Testis (tissue), 2 donors: ENCODE measurements around the gene CCDC89.

ENCODE experiments used
- CTCF ChIP-seq, 3 experiments: fragments of 450-650 bp in 2 of 3; fragments of 200-600 bp in 1 of 3; sonication (generic) in 1 of 3; IDR thresholded peaks; one replicate each; pipeline ENCODE4 v1.5.1; 2016 to 2019; ENCODE audit warnings: antibody characterized with exemption in 3 of 3, mild to moderate bottlenecking in 2 of 3, moderate library complexity in 1 of 3
- POLR2A ChIP-seq: fragments of 450-650 bp; IDR thresholded peaks from one replicate; pipeline ENCODE4 v1.6.1; 2017; ENCODE audit warnings: antibody characterized with exemption, mild to moderate bottlenecking, moderate library complexity

DNA sequence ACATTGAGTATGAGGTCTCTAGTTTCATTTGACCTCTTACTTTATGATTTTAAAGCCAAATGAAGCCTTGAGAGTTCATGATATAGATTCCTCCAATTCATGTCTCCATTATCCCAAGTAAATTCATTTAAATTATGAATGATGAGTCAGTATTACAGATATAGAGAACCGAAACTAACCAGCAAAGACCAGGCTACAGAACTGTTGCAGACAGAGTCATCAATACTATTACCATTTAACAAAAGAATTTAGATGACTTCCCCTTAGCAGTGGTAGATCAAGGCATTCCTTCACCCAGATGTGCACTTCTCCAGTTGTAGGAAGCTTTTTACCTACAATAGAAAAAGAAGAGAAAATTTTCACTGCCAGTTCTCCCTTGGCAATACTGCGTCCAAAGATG, 11.8 kb upstream of the CCDC89 start:
- TF ChIP-seq POLR2A = no peak
- TF ChIP-seq CTCF (IDR thresholded peaks at IDR 0.05) = no peak
